Transverse colon (tissue), 4 donors: ENCODE measurements around the gene MAS1.

Source experiments
- CTCF ChIP-seq, 5 experiments: fragments of 200-600 bp in 3 of 5; fragments of 450-650 bp in 2 of 5; sonication (generic) in 3 of 5; IDR thresholded peaks; 1 replicate in 2 of 5; 2 replicates in 3 of 5; pipeline ENCODE4 v1.5.1; 2016 to 2017; ENCODE audit warnings: antibody characterized with exemption in 5 of 5, inconsistent platforms in 3 of 5, mild to moderate bottlenecking in 2 of 5, moderate library complexity in 1 of 5
- POLR2AphosphoS5 ChIP-seq, 3 donors: sonication (generic); formaldehyde crosslinking; IDR thresholded peaks; one replicate each; pipeline ENCODE4 v1.6.1; 2016; ENCODE audit warnings: antibody characterized with exemption in 3 of 3

GRCh38 chr6:159939591-159940016, 48.8 kb downstream of the MAS1 start:
- no peak for TF ChIP-seq CTCF (IDR thresholded peaks at IDR 0.05)
- no peak for TF ChIP-seq POLR2AphosphoS5 (IDR thresholded peaks at IDR 0.05)
